Natural killer cell (primary cell): ENCODE data around the gene EMP2. TPM values are rescaled to one million over a fixed set of nuclear protein-coding genes. Genes with fewer than 3 reads are reported as not detected.
"Not testable (repeated sequence)": the region's sequence is repeated elsewhere in the genome, so short reads cannot be mapped to it uniquely, and the experiment has no call there.

Experiments used
- ATAC-seq, 3 donors: fragments of 150-1000 bp in 2 of 3; fragments of 200-7000 bp in 1 of 3; cut with Tn5 transposase; 1 replicate in 1 of 3; 2 replicates in 2 of 3; pipeline ENCODE4 v1.10.0; 2021; ENCODE audit warnings: mild to moderate bottlenecking in 2 of 3, moderate library complexity in 2 of 3
- DNase-seq, 2 donors: peaks; one replicate each; pipeline versions ENCODE4 v3.0.0 to v3.0.0-alpha.2; 2013 to 2021; ENCODE audit warnings: mixed read lengths in 1 of 2
- H3K27ac ChIP-seq: one replicate; pipeline ENCODE4 v1.5.1; 2013; ENCODE audit warnings: mild to moderate bottlenecking, low read length
- H3K27me3 ChIP-seq: one replicate; pipeline ENCODE4 v1.6.1; 2013; ENCODE audit warnings: low read length; ENCODE audit not compliant: control insufficient read depth, insufficient read depth
- H3K36me3 ChIP-seq: one replicate; pipeline ENCODE4 v1.6.1; 2013; ENCODE audit warnings: low read length; ENCODE audit not compliant: control insufficient read depth, insufficient read depth
- H3K4me1 ChIP-seq: one replicate; pipeline ENCODE4 v1.6.1; 2013; ENCODE audit warnings: low read length; ENCODE audit not compliant: control insufficient read depth, insufficient read depth
- H3K4me3 ChIP-seq: one replicate; pipeline ENCODE4 v1.5.1; 2013; ENCODE audit warnings: low read length
- H3K9me3 ChIP-seq: one replicate; pipeline ENCODE4 v1.6.1; 2013; ENCODE audit warnings: low read length; ENCODE audit not compliant: control insufficient read depth, insufficient read depth
- H3K27ac Mint-ChIP-seq, 2 donors: one replicate each; pipeline ENCODE4 v1.8.0; 2022; ENCODE audit warnings: mild to moderate bottlenecking in 2 of 2, mixed read lengths in 2 of 2, moderate library complexity in 1 of 2
- H3K27me3 Mint-ChIP-seq, 2 donors: one replicate each; pipeline ENCODE4 v1.8.0; 2022; ENCODE audit warnings: low read depth in 2 of 2, mixed read lengths in 2 of 2
- H3K36me3 Mint-ChIP-seq: one replicate; pipeline ENCODE4 v1.8.0; 2022; ENCODE audit warnings: mixed read lengths
- H3K4me1 Mint-ChIP-seq, 2 donors: one replicate each; pipeline ENCODE4 v1.8.0; 2022; ENCODE audit warnings: mixed read lengths in 2 of 2
- H3K4me3 Mint-ChIP-seq: one replicate; pipeline ENCODE4 v1.8.0; 2022; ENCODE audit warnings: mild to moderate bottlenecking, moderate library complexity, mixed read lengths
- H3K9me3 Mint-ChIP-seq, 2 donors: one replicate each; pipeline ENCODE4 v1.8.0; 2022; ENCODE audit warnings: mixed read lengths in 2 of 2
- WGBS: methylation state at CpG from one replicate; pipeline ENCODE4 v1.1.7; 2013; ENCODE audit warnings: missing lambda C conversion rate; ENCODE audit not compliant: insufficient coverage; 5-methylcytosine and 5-hydroxymethylcytosine counted together
- intact Hi-C: fragments of 100-400 bp; cut with micrococcal nuclease; formaldehyde crosslinking; loops from one replicate; pipeline ENCODE4 v1.14.2; 2022
- total RNA-seq, 4 donors: library from RNA; stranded (reverse); fragments of 120-200 nt in 1 of 4; gene quantifications; one replicate each; pipeline versions ENCODE4 v1.2.3 to v1.2.4, GENCODE V29; 2013 to 2022
- TF ChIP-seq, protein P1 (sequence below): fragments of 200-600 bp; IDR thresholded peaks from one replicate; pipeline ENCODE4 v1.8.0; 2022; ENCODE audit warnings: antibody characterized with exemption

EMP2 gene
- total RNA-seq, 3 donors from 2014 or later (not counting 1 experiment from before 2014, with no cell fraction given): not detected

DNA sequence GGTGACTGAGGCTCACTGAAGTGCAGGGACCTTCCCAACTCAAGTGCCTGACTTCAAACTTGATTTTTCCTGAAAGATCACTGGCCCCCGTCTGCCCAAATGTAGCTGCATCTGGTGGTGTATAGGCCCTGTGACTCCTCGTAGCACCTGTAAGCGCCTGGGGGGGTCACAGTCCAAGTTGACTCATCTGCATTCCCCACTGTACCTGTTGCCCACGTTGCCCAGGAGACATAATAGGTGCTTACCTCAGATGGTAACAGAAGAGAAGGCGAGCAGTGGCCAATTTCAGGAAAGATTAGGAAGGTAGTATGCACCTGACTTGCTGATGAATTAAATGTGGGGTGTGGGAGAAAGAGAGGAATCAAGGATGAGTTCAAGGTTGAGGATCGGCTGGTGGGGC, 44.1 kb upstream of the EMP2 start:
- Histone ChIP-seq H3K9me3 (no peaks in the 10 kb centered on the region), H3K27me3 (no peaks in the 10 kb centered on the region), H3K4me3 (no peak overlapping the region), H3K27ac (no peak overlapping the region), H3K4me1 (no peaks in the 10 kb centered on the region), H3K36me3 (no peaks in the 10 kb centered on the region)
- DNase-seq: no peak
- Mint-ChIP-seq H3K4me1 (peaks cover 0 to 4% of the 10 kb centered on the region in 2 donors), H3K9me3 (no peaks in the 10 kb centered on the region), H3K4me3 (no peak overlapping the region), H3K36me3 (no peaks in the 10 kb centered on the region), H3K27ac (no peak overlapping the region), H3K27me3 (peaks cover 6 to 7% of the 10 kb centered on the region in 2 donors)
- TF ChIP-seq, protein P1, sequence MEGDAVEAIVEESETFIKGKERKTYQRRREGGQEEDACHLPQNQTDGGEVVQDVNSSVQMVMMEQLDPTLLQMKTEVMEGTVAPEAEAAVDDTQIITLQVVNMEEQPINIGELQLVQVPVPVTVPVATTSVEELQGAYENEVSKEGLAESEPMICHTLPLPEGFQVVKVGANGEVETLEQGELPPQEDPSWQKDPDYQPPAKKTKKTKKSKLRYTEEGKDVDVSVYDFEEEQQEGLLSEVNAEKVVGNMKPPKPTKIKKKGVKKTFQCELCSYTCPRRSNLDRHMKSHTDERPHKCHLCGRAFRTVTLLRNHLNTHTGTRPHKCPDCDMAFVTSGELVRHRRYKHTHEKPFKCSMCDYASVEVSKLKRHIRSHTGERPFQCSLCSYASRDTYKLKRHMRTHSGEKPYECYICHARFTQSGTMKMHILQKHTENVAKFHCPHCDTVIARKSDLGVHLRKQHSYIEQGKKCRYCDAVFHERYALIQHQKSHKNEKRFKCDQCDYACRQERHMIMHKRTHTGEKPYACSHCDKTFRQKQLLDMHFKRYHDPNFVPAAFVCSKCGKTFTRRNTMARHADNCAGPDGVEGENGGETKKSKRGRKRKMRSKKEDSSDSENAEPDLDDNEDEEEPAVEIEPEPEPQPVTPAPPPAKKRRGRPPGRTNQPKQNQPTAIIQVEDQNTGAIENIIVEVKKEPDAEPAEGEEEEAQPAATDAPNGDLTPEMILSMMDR: no peak
- intact Hi-C loops: no loop called here
- 82% methylated on average over 6 of the region's 6 CpGs for WGBS
- no peak for ATAC-seq

DNA sequence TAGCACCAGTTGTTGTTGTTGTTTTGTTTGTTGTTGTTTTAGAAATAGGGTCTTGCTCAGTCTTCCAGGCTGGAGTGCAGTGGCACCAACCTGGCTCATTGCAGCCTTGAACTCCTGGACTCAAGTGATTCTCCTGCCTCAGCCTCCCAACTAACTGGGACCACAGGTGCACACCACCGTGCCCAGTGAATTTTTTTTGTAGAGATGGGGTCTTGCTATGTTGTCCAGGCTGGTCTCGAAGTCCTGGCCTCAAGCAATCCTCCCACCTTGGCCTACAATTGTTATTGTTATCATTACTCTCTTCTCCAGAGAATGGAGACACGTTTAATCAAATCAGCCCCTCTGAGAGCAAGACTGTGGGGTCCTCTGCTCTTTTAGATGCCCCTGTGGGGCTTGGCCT, 42.7 kb upstream of the EMP2 start:
- intact Hi-C loops: no loop called here
- ATAC-seq (no peak), DNase-seq (no peak)
- Mint-ChIP-seq H3K27me3 (peaks cover 14 to 15% of the 10 kb centered on the region in 2 donors), H3K9me3 (no peaks in the 10 kb centered on the region), H3K27ac (no peak overlapping the region), H3K4me3 (no peak overlapping the region), H3K36me3 (no peaks in the 10 kb centered on the region), H3K4me1 (peaks cover 0 to 8% of the 10 kb centered on the region in 2 donors)
- 73% methylated on average over 3 of the region's 3 CpGs for WGBS
- H3K4me1 ChIP-seq: no peaks in the 10 kb centered on the region
- H3K27ac ChIP-seq: no peak overlapping the region
- no peaks in the 10 kb centered on the region for H3K27me3 ChIP-seq
- no peak overlapping the region for H3K4me3 ChIP-seq
- no peaks in the 10 kb centered on the region for H3K36me3 ChIP-seq
- TF ChIP-seq, protein P1: no peak
- H3K9me3 ChIP-seq: no peaks in the 10 kb centered on the region

DNA sequence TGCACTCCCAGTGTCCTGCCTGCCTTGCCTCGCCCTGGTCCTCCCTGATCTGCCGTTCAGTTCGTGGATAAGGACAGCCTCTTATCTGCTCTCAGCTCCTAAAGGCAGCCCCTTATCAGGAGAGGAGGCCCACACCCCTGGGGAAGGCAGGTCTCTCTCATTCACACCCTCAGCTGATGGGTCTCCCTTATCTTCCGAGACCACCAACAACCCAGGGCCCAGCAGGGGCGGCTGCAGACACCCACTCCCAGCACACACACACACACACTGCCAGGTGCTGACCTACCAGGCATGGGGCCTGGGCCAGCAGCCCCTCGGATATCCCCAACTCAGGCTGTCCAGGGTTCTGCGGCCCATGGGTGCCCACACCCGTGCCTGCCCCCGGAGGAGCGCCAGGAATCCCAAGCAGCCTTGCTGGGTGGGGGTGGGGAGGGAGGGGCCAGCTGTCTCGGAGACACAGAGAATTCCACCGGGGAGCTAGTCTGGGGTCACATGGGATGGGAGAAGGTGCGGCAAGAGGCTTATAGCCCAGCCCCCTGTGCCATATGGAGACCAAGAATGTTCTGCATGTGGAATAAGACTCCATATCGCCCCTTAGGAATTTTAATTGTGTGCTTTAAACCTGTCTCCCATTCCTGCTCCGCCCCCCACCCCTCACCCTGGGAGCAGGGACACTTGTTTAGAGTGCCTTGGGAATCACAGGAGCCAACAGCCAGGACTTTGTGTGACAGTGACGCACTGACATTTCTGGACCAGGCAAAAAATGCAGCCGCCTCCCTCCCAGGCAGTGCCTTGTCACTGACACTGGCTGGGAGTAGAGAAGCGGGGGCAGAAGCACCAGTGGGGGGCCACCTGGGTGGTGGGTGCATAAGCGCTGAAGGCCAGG, 41.9 kb upstream of the EMP2 start:
- Mint-ChIP-seq H3K36me3 (no peaks in the 10 kb centered on the region), H3K27me3 (peaks cover 18 to 19% of the 10 kb centered on the region in 2 donors), H3K4me1 (peaks cover 0 to 8% of the 10 kb centered on the region in 2 donors), H3K9me3 (no peaks in the 10 kb centered on the region), H3K27ac (no peak overlapping the region), H3K4me3 (no peak overlapping the region)
- TF ChIP-seq, protein P1: no peak
- H3K4me1 ChIP-seq: no peaks in the 10 kb centered on the region
- no peaks in the 10 kb centered on the region for H3K36me3 ChIP-seq
- 91% methylated on average over 19 of the region's 19 CpGs for WGBS
- H3K27me3 ChIP-seq: no peaks in the 10 kb centered on the region
- ATAC-seq (no peak), DNase-seq (no peak)
- intact Hi-C loops: no loop called here
- H3K27ac ChIP-seq: no peak overlapping the region
- H3K4me3 ChIP-seq: no peak overlapping the region
- H3K9me3 ChIP-seq: no peaks in the 10 kb centered on the region

DNA sequence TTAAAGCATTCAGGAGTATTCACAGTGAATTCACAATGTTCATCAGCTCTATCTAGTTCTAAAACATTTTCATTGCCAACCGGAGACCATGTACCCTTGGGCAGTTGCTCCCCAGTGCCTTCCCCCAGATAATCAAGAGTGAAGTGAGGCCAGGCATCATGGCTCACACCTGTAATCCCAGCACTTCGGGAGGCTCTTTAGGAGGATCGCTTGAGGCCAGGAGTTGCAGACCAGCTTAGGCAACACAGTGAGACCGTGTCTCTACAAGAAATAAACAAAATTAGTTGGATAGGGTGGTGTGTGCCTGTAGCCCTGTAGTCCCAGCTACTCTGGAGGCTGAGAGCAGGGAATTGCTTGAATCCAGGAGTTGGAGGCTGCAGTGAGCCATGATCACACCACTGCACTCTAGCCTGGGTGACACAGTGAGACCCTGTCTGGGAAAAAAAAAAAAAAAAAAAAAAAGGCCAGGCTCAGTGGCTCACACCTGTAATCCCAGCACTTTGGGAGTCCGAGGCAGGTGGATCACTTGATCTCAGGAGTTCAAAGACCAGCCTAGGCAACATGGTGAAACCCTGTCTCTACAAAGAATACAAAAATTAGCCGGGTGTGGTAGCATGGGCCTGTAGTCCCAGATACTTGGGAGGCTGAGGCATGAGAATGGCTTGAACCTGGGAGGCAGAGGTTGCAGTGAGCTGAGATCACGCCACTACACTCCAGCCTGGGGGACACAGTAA, 41.0 kb upstream of the EMP2 start:
- H3K4me3 ChIP-seq, ATAC-seq, H3K27ac ChIP-seq, intact Hi-C loops, H3K36me3 ChIP-seq, DNase-seq, H3K27me3 ChIP-seq, H3K27ac Mint-ChIP-seq, H3K9me3 Mint-ChIP-seq, H3K4me1 Mint-ChIP-seq, H3K9me3 ChIP-seq, H3K4me1 ChIP-seq, H3K36me3 Mint-ChIP-seq, H3K4me3 Mint-ChIP-seq: not testable (repeated sequence)
- H3K27me3 Mint-ChIP-seq: peaks cover 19% of the 10 kb centered on the region in 2 donors
- 94% methylated on average over 5 of the region's 7 CpGs for WGBS
